ENCODE measurements around the gene SORL1.

SORL1 gene

GRCh38 chr11:121581607-121582006 lies 129.5 kb downstream of the SORL1 start:
- no peak for FAIRE-seq
- no peak for DNase-seq (ENCODE audit: low spot score)

GRCh38 chr11:121582296-121582695 lies 130.2 kb downstream of the SORL1 start:
- FAIRE-seq, result no peak
- no peak for DNase-seq (ENCODE audit: low spot score)

- DNase-seq (ENCODE audit: low spot score) (no peak), FAIRE-seq (no peak)
Observed at GRCh38 chr11:121583825-121584224, 131.7 kb downstream of the SORL1 start.

GRCh38 chr11:121586750-121587149 lies 134.6 kb downstream of the SORL1 start:
- FAIRE-seq (no peak), DNase-seq (ENCODE audit: low spot score) (no peak)

GRCh38 chr11:121587182-121587581 lies 135.1 kb downstream of the SORL1 start:
- DNase-seq (ENCODE audit: low spot score), result no peak
- FAIRE-seq, result no peak

GRCh38 chr11:121588747-121589146 lies 136.6 kb downstream of the SORL1 start:
- no peak for DNase-seq (ENCODE audit: low spot score)
- no peak for FAIRE-seq

- FAIRE-seq (no peak), DNase-seq (ENCODE audit: low spot score) (no peak)
Observed at GRCh38 chr11:121589946-121590537, 137.9 kb downstream of the SORL1 start.

- DNase-seq (ENCODE audit: low spot score) (no peak), FAIRE-seq (no peak)
Observed at GRCh38 chr11:121590772-121591404, 138.8 kb downstream of the SORL1 start.

- DNase-seq (ENCODE audit: low spot score) (peak; percentile 68), FAIRE-seq (no peak)
Observed at GRCh38 chr11:121591405-121592033, 139.4 kb downstream of the SORL1 start.

GRCh38 chr11:121592708-121593107 lies 140.6 kb downstream of the SORL1 start:
- no peak for FAIRE-seq
- no peak for DNase-seq (ENCODE audit: low spot score)

- peak; percentile 64 for DNase-seq (ENCODE audit: low spot score)
- no peak for FAIRE-seq
Observed at GRCh38 chr11:121595717-121596161, 143.6 kb downstream of the SORL1 start.

GRCh38 chr11:121596195-121597155 lies 144.4 kb downstream of the SORL1 start:
- FAIRE-seq, result no peak
- peak; percentile 18 for DNase-seq (ENCODE audit: low spot score)

GRCh38 chr11:121603316-121603715 lies 151.2 kb downstream of the SORL1 start:
- DNase-seq (ENCODE audit: low spot score) (no peak), FAIRE-seq (no peak)

- FAIRE-seq, result no peak
- DNase-seq (ENCODE audit: low spot score), result no peak
Observed at GRCh38 chr11:121604152-121604551, 152.0 kb downstream of the SORL1 start.

- no peak for FAIRE-seq
Observed at GRCh38 chr11:121606354-121606753, 154.2 kb downstream of the SORL1 start.

GRCh38 chr11:121607341-121607740 lies 155.2 kb downstream of the SORL1 start:
- DNase-seq (ENCODE audit: low spot score) (no peak), FAIRE-seq (no peak)

More at GRCh38 chr11:121606354-121606753, 154.2 kb downstream of the SORL1 start:
- no peak for DNase-seq (ENCODE audit: low spot score)

- no peak for FAIRE-seq
- DNase-seq (ENCODE audit: low spot score), result no peak
Observed at GRCh38 chr11:121608545-121609098, 156.5 kb downstream of the SORL1 start.

GRCh38 chr11:121610706-121611105 lies 158.6 kb downstream of the SORL1 start:
- DNase-seq (ENCODE audit: low spot score) (no peak), FAIRE-seq (no peak)

GRCh38 chr11:121611242-121611641 lies 159.1 kb downstream of the SORL1 start:
- no peak for FAIRE-seq

GRCh38 chr11:121613724-121614123 lies 161.6 kb downstream of the SORL1 start:
- DNase-seq (ENCODE audit: low spot score), result no peak
- no peak for FAIRE-seq

More at GRCh38 chr11:121611242-121611641, 159.1 kb downstream of the SORL1 start:
- no peak for DNase-seq (ENCODE audit: low spot score)

- FAIRE-seq (no peak), DNase-seq (ENCODE audit: low spot score) (no peak)
Observed at GRCh38 chr11:121614636-121615240, 162.6 kb downstream of the SORL1 start.
